ENCODE measurements around the gene GIGYF2.

DNA sequence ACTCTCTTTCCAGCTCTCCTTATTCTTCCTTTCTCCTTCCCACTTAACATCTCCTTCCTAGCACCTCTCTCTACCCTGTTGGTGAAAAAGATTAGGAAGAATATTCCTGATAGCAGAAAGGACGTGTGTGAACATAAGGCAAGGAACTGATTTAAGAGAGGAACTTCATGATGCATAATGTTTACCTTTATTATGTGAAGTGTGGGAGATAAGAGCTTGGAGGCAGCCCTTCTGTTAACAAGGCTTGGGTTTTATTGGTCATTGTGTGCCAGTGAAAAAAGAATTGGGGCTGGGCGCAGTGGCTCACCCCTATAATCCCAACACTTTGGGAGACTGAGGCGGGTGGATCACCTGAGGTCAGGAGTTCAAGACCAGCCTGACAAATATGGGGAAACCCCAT is 44.8 kb downstream of the GIGYF2 start:
- TF ChIP-seq, protein P1, sequence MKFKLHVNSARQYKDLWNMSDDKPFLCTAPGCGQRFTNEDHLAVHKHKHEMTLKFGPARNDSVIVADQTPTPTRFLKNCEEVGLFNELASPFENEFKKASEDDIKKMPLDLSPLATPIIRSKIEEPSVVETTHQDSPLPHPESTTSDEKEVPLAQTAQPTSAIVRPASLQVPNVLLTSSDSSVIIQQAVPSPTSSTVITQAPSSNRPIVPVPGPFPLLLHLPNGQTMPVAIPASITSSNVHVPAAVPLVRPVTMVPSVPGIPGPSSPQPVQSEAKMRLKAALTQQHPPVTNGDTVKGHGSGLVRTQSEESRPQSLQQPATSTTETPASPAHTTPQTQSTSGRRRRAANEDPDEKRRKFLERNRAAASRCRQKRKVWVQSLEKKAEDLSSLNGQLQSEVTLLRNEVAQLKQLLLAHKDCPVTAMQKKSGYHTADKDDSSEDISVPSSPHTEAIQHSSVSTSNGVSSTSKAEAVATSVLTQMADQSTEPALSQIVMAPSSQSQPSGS (tag by site-specific recombination; IDR thresholded peaks at IDR 0.05; ENCODE audit: low read depth) = no peak
- no peak for TF ChIP-seq ZFP3 (tag by site-specific recombination; IDR thresholded peaks at IDR 0.05; ENCODE audit: low read depth)
- TF ChIP-seq KLF7 (tag by site-specific recombination; IDR thresholded peaks at IDR 0.05; ENCODE audit: borderline replicate concordance) = no peak
- TF ChIP-seq PBX3 (CRISPR knock-in tag; IDR thresholded peaks at IDR 0.05) = no peak
- TF ChIP-seq, protein P2, sequence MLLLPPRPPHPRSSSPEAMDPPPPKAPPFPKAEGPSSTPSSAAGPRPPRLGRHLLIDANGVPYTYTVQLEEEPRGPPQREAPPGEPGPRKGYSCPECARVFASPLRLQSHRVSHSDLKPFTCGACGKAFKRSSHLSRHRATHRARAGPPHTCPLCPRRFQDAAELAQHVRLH (tag by site-specific recombination; IDR thresholded peaks at IDR 0.05) = no peak
- TF ChIP-seq ZNF302 (tag by site-specific recombination; IDR thresholded peaks at IDR 0.05; ENCODE audit: low read depth) = no peak
- TF ChIP-seq, protein P3, sequence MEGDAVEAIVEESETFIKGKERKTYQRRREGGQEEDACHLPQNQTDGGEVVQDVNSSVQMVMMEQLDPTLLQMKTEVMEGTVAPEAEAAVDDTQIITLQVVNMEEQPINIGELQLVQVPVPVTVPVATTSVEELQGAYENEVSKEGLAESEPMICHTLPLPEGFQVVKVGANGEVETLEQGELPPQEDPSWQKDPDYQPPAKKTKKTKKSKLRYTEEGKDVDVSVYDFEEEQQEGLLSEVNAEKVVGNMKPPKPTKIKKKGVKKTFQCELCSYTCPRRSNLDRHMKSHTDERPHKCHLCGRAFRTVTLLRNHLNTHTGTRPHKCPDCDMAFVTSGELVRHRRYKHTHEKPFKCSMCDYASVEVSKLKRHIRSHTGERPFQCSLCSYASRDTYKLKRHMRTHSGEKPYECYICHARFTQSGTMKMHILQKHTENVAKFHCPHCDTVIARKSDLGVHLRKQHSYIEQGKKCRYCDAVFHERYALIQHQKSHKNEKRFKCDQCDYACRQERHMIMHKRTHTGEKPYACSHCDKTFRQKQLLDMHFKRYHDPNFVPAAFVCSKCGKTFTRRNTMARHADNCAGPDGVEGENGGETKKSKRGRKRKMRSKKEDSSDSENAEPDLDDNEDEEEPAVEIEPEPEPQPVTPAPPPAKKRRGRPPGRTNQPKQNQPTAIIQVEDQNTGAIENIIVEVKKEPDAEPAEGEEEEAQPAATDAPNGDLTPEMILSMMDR (tag by site-specific recombination; IDR thresholded peaks at IDR 0.05) = no peak
- TF ChIP-seq ZNF600 (tag by site-specific recombination; IDR thresholded peaks at IDR 0.05) = no peak
- no peak for TF ChIP-seq PRDM1 (tag by site-specific recombination; IDR thresholded peaks at IDR 0.05)
- no peak for TF ChIP-seq YY1 (tag by site-specific recombination; IDR thresholded peaks at IDR 0.05)
- no peak for TF ChIP-seq ZNF514 (tag by site-specific recombination; IDR thresholded peaks at IDR 0.05)
- TF ChIP-seq ZNF274 (IDR thresholded peaks at IDR 0.05; ENCODE audit: low read length) = no peak
- TF ChIP-seq ZNF274 (tag by site-specific recombination; IDR thresholded peaks at IDR 0.05; ENCODE audit: borderline replicate concordance) = no peak
- TF ChIP-seq, protein P4, sequence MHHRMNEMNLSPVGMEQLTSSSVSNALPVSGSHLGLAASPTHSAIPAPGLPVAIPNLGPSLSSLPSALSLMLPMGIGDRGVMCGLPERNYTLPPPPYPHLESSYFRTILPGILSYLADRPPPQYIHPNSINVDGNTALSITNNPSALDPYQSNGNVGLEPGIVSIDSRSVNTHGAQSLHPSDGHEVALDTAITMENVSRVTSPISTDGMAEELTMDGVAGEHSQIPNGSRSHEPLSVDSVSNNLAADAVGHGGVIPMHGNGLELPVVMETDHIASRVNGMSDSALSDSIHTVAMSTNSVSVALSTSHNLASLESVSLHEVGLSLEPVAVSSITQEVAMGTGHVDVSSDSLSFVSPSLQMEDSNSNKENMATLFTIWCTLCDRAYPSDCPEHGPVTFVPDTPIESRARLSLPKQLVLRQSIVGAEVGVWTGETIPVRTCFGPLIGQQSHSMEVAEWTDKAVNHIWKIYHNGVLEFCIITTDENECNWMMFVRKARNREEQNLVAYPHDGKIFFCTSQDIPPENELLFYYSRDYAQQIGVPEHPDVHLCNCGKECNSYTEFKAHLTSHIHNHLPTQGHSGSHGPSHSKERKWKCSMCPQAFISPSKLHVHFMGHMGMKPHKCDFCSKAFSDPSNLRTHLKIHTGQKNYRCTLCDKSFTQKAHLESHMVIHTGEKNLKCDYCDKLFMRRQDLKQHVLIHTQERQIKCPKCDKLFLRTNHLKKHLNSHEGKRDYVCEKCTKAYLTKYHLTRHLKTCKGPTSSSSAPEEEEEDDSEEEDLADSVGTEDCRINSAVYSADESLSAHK (tag by site-specific recombination; IDR thresholded peaks at IDR 0.05) = no peak

Measured in HEK293 (cell line).